GDM1 (cell line): ENCODE results near the gene TLR3.

Source experiments
- DNase-seq: peaks from one replicate; lab custom pipeline; 2025; lab: John Stamatoyannopoulos, UW

The TLR3 gene

DNA sequence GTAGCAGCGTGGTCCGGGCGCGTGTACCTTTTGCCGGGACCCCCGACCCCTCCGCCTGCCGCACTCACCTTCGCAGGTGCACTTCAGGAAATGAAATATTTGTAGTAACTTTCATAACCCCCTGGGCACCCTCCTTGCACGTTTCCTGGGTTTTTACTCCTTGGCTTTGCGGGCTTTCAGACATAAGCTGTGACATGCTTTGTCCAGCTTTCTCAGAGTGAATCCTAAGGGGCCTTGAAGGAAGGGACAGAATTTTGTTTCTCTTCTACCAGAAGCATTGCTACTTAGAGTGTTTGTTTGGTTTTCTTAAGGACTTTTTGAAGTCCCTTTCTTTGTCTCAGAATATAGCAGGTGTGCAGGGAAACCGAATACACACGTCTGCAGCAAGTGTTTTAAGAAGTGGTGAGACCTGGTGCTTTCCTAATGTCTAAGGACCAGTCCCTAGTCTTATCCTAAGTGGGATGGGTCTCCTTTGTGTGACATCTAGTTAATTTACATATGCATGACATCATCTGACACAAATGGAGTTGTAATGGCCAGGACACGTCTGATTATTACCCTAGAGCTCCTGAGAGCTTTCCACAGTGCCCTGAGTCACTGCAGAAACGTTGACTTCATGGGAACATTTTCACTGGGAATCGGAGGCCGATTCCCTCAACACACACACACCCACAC lies 36.8 kb downstream of the TLR3 start:
- DNase-seq, result no peak

DNA sequence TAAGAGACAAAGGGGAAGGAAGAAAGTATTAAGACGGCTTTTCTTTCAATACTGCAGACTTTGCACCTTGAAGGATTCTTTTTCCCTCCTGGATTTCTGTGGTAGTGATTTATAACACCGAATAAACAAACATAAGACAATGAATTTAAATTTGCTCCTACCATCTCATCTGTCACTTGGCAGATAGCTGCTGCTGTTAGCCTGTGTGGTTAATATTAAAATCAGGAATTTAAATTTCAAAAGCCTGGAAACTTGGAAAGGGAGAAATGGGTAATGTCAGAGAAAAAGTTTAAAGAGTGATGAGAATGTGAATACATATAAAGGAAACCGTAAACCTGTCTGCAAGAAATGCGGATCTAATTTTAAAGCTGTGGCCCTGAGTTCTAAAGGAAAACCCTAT lies 39.0 kb downstream of the TLR3 start:
- no peak for DNase-seq

DNA sequence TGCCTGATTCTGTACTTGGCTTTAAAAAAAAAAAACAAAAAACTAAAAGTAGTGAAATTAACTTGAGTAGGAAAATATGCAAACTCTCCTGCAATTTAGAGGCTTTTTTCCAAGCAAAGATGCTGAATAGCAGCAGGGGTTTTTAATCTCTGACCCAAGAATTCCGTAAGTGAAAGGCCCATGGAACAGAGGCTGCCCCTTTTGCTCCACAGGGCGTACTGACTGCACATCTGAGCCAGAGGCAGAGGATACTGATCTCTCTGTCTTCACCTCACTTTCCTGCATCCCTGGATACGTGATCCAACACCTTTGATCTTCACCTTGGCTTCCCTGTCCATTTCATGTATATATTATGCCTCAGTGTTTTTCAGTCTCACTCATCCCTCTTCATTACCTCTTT lies 39.4 kb downstream of the TLR3 start:
- DNase-seq, result no peak

DNA sequence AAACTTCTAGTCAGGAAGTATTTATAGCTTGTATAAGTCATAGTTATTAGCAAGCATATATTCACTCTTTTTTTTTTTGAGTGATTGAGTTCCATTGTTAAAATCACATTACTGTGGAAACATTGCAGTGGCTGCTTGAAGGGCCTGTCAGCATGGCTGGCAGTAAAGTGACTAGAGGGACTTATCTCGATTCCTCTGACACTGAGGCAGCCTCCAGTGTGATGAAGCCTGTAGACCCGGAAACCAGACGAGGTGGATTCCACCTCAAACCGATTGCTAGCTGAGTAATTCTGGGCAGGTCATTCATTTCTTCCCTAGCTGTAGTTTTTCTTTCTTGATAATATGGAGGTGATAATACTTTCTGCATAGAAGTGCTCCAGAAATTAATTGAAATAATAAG lies 40.3 kb downstream of the TLR3 start:
- DNase-seq, result no peak

DNA sequence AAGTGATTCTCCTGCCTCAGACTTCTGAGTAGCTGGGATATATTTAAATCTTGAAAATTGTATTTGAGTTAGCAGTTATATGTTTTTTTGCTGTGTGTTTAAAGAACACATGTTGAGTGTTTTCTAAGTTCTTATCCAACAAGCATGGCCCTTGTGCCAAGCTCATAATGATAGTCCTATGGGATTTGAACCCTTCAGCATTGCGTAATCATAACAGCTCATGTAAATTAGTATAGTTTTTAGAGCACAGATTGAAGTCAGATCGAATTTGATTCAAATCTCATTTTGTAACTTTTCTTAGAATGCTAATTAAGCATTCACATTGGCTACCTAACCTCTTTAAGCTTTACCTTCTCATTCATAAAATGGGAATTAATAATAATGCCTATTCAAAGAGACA lies 47.7 kb downstream of the TLR3 start:
- DNase-seq, result no peak

DNA sequence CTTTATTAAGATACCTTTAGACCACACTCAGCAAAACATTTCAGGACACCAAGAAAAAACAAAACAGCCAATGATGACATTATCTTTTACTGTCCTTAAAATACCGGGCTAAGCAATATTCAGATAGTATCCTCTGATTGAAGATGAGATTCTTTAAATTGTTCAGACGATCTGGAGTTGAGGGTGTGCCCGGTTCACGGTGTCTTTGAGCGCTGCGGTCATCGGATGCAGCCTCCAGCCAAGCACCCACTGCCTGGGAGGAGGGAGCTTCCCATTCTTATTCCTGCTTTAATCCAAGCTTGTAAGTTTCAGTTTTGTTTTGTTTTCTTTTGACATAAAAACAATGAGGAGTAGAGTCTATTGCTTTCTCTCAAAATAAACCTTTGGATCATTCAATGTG lies 49.6 kb downstream of the TLR3 start:
- DNase-seq, result no peak

DNA sequence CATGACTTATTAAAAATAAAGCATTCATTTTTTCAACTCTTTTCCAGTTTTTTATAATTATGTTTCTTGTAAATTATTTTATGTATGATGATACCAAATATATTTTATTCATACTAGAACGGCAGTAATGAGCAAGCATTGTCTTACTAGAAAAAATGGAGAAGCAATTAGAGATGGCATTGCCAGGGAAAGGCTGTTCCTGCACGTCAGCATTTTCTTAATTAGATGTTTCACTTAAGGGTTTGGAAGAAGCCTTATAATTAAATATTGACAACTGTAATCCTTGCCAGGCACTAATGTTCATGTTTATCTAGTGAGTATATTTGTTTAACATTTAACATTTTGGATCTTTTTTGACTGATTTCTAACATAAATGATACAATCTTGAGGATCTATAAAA lies 52.1 kb downstream of the TLR3 start:
- DNase-seq, result no peak

DNA sequence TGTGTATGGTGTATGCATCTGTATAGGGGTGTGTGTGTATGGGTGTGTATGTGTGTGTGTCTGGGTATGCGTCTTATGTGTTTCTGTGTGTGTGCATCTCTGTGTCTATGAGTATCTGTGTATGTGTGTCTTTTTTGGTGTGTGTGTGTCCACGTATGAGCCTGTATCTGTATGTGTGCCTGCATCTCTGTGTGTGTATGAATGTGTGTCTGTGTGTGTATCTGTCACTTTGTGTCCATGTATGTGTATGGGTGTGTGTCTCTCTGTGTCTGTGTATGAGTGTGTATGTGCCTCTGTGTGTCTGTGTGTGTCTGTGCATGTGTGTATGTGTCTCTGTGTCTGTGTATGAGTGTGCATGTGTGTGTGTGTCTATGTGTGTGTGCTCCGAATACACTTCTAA lies 59.9 kb downstream of the TLR3 start:
- no peak for DNase-seq

DNA sequence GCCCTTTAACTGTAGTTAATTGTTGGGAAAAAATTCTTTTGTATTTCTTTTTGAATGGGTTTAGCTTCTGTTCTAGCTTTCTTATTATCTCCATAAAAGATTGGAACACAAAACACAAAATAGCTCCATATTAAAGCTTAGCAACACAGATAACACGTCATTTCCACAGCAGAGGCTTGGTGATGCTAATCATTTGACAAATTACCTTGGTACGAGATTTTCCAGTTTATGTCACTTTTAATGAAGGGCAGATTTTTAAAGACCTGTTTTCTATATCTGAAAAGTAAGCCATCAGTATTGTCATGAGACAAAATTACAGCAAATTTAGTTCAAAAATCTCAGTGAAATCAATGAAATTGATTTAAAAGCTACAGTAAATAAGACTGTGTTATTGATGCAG lies 63.0 kb downstream of the TLR3 start:
- DNase-seq, result no peak

DNA sequence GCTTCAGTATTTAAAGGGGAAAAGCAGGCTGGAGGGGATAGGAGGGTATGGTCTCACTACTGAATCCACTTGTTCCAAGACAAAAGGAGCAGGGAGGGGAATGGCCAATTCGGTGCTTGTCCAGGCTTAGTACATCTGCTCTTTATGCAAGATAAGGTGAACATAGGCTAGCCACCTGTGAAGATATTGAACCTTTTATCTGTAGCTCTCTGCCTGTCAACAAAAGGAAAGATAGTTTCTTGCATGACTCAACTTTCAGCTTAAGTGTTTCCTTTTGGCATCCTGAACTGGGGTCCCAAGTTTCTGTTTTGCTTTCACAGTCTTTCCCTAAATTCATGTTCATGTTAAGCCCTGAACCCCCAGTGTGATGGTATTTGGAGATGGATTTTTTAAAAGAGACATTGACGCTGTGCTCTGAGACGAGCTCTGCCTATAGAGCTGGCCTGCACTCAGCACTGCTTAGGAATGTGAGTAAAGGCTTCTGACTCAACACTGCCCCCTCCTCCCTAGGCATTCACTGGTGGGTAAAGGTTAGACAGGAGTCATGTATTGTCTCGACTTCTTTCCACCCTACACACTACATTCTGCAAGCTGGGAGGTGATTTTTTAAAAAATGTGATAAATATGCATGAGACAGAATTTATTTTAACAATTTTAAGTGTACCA lies 63.8 kb downstream of the TLR3 start:
- no peak for DNase-seq

DNA sequence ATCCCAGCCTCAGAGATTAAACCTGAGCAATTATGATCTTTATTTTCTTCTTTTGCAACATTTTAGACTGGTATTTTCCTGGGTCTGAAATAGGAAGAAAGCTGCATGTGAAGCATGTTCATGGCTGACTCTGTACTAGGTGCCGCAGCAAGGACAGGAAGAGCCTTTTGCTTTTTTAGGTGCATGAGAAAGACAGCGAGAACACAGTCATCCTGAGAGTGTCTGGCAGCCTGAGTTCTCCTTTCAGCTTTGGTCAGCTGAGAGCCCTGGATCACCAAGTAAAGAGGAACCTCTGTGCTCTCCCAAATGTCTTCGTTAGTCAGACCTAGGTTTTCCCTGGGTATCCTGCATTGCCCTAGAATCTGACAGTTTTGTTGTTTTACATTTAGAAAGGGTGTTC lies 65.3 kb downstream of the TLR3 start:
- DNase-seq, result no peak

DNA sequence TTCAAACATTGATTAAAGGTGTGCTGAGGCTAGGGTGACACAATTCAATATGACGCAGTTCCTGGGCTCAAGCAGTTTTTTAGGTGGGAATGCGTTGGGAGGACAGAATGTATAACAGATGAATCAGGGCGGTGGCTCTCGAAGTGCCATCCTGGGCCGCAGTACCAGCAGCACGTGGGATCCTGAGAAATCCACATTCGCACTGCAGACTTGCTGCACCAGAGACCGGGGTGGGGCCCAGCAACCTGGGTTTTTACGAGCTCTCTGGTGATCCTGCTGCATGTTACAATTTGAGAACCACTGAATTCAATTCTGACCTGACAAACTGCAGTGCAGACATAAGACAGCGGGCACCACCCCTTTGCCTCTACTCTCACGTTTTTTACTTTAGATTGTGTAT lies 65.9 kb downstream of the TLR3 start:
- DNase-seq, result no peak

DNA sequence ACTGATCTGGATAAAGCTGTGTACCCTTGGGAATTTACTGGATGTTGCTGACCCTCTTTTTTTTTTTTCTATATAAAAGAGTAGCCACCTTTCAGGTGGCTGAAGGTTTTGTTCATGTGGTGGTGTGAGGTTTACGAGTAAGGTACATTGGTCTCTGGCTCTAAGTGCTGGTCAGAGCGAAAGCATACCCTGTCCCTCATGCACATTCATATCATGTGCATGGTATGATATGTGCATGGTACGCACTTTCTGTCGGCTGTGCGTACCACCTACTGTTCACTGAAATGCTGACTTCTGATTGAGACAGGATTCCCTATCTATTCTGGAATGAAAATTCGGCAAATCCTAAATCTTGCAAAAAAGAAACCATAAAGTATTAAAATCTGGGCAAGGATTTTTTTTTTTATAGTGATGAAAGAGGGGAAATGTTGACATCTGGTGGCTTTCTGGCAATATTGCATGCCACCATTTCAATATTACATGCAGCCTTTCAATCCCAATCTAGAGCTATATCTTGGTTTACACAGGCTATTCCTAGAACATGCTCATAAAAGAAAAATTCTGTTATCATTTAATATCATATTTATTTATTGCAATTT lies 68.3 kb downstream of the TLR3 start:
- no peak for DNase-seq
